Kidney capillary endothelial cell (primary cell): ENCODE measurements around the gene CDC5L.
"Not testable (repeated sequence)": the region's sequence is repeated elsewhere in the genome, so short reads cannot be mapped to it uniquely, and the experiment has no call there.

Experiments
- DNase-seq: peaks from one replicate; pipeline ENCODE4 v3.0.0-alpha.2; 2018; ENCODE audit warnings: low spot score

CDC5L gene

GRCh38 chr6:44387346-44388134 lies at the start of gene CDC5L:
CDC5L (plus strand) TSS chr6:44387706; CDS start chr6:44387824, 118 bp downstream.
- peak; percentile 98 for DNase-seq

GRCh38 chr6:44338228-44339122 lies 49.0 kb upstream of the CDC5L start:
- DNase-seq: peak; percentile 33

GRCh38 chr6:44339301-44339700 lies 48.2 kb upstream of the CDC5L start:
- DNase-seq: no peak

- no peak for DNase-seq
Measured at GRCh38 chr6:44339763-44340625, 47.5 kb upstream of the CDC5L start.

GRCh38 chr6:44341095-44341890 lies 46.2 kb upstream of the CDC5L start:
- no peak for DNase-seq

GRCh38 chr6:44342052-44342451 lies 45.5 kb upstream of the CDC5L start:
- DNase-seq: no peak

GRCh38 chr6:44342489-44342888 lies 45.0 kb upstream of the CDC5L start, which contains the start of gene SPATS1:
SPATS1 (plus strand) TSS chr6:44342650; CDS start chr6:44343096, 446 bp downstream.
- no peak for DNase-seq

GRCh38 chr6:44346818-44347217 lies 40.7 kb upstream of the CDC5L start:
- not testable (repeated sequence) for DNase-seq

- no peak for DNase-seq
Measured at GRCh38 chr6:44349904-44350649, 37.4 kb upstream of the CDC5L start.

GRCh38 chr6:44350650-44350994 lies 36.9 kb upstream of the CDC5L start:
- not testable (repeated sequence) for DNase-seq

- no peak for DNase-seq
Measured at GRCh38 chr6:44352259-44352658, 35.2 kb upstream of the CDC5L start.

- no peak for DNase-seq
Measured at GRCh38 chr6:44353336-44353735, 34.2 kb upstream of the CDC5L start.

- DNase-seq: no peak
Measured at GRCh38 chr6:44355640-44356039, 31.9 kb upstream of the CDC5L start.

GRCh38 chr6:44356487-44356886 lies 31.0 kb upstream of the CDC5L start:
- DNase-seq: no peak

GRCh38 chr6:44359973-44360372 lies 27.5 kb upstream of the CDC5L start:
- no peak for DNase-seq

- DNase-seq: no peak
Measured at GRCh38 chr6:44361947-44362346, 25.6 kb upstream of the CDC5L start.

GRCh38 chr6:44363377-44363926 lies 24.1 kb upstream of the CDC5L start:
- no peak for DNase-seq

- no peak for DNase-seq
Measured at GRCh38 chr6:44366781-44367180, 20.7 kb upstream of the CDC5L start.

GRCh38 chr6:44367681-44368080 lies 19.8 kb upstream of the CDC5L start:
- peak; percentile 33 for DNase-seq

- no peak for DNase-seq
Measured at GRCh38 chr6:44373051-44373450, 14.5 kb upstream of the CDC5L start.
